OCI-LY3 (cell line): ENCODE measurements around the gene GLRX.

Source experiments
- H2AFZ ChIP-seq: fragments of 200-600, 300-600 bp; shearing (Covaris generic); 2 replicates; pipeline ENCODE4 v1.6.0; 2014; ENCODE audit warnings: antibody characterized with exemption, low read depth, low read length
- H3K27ac ChIP-seq: fragments of 200-600, 300-600 bp; sonication (generic); 2 replicates; pipeline ENCODE4 v1.5.1; 2014; ENCODE audit warnings: mild to moderate bottlenecking, low read length, moderate library complexity, mixed read lengths
- H3K27me3 ChIP-seq: fragments of 200-600, 300-600 bp; sonication (generic); 2 replicates; pipeline ENCODE4 v1.6.1; 2014; ENCODE audit warnings: low read depth, low read length, mixed read lengths
- H3K36me3 ChIP-seq: fragments of 200-600, 300-600 bp; sonication (generic); replicated peaks from 2 replicates; pipeline ENCODE3; 2014; ENCODE audit warnings: low read depth, low read length, mixed read lengths
- H3K4me1 ChIP-seq: fragments of 300-600, 200-600 bp; sonication (generic); 2 replicates; pipeline ENCODE4 v1.6.1; 2014; ENCODE audit warnings: low read length, mixed read lengths
- H3K4me2 ChIP-seq: fragments of 200-600, 300-600 bp; sonication (generic); 2 replicates; pipeline ENCODE4 v1.6.1; 2014; ENCODE audit warnings: low read length, mixed read lengths
- H3K4me3 ChIP-seq: fragments of 300-600, 200-600 bp; sonication (generic); 2 replicates; pipeline ENCODE4 v1.5.1; 2014; ENCODE audit warnings: antibody characterized with exemption, mild to moderate bottlenecking, low read length, moderate library complexity
- H3K79me2 ChIP-seq: fragments of 300-600, 200-600 bp; shearing (Covaris generic); 2 replicates; pipeline ENCODE4 v1.6.1; 2014; ENCODE audit warnings: mild to moderate bottlenecking, low read length, mixed read lengths
- H3K9ac ChIP-seq: fragments of 300-600, 200-600 bp; shearing (Covaris generic); 2 replicates; pipeline ENCODE4 v1.6.0; 2014; ENCODE audit warnings: mild to moderate bottlenecking, low read length, moderate library complexity
- H3K9me3 ChIP-seq: fragments of 200-600, 300-600 bp; shearing (Covaris generic); 2 replicates; pipeline ENCODE4 v1.6.1; 2014; ENCODE audit warnings: low read length, mixed read lengths; ENCODE audit not compliant: insufficient read depth
- H4K20me1 ChIP-seq: fragments of 200-600, 300-600 bp; sonication (generic); 2 replicates; pipeline ENCODE4 v1.6.1; 2016; ENCODE audit warnings: low read length, mixed read lengths; ENCODE audit not compliant: insufficient read depth
- EZH2phosphoT487 ChIP-seq: fragments of 200-600 bp; shearing (Covaris generic); IDR thresholded peaks from 2 replicates; pipeline ENCODE4 v1.6.1; 2018; ENCODE audit warnings: antibody characterized with exemption, mixed run types, low read depth
- TF ChIP-seq, protein P1 (sequence below): fragments of 200-600, 300-600 bp; sonication (generic); IDR thresholded peaks from 2 replicates; pipeline ENCODE4 v1.5.1; 2014; ENCODE audit warnings: antibody characterized with exemption, low read length, low read depth

GLRX gene

DNA sequence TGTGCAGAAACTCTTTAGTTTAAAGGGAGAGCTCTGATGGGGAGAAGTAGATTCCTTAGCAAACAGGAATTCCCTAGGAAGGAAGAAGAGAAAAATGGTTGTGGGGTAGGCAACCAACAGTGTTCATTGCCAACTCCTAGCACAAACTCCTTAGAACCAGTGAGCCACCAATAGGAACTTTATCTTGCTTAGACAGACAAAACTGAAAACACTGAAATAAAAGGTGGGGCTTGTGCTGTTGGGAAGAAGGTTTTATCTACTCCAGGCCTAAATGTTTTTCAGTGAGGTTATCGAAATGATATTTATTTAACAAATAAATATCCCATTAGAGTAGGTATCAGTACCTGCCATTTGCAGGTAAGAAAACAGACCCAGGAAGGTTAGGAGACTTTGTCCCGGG lies 7.7 kb upstream of the GLRX start:
- Histone ChIP-seq H3K4me2 (no peak overlapping the region), H2AFZ (no peak overlapping the region), H3K4me1 (peaks cover 18% of the 10 kb centered on the region), H3K79me2 (no peaks in the 10 kb centered on the region), H3K36me3 (no peaks in the 10 kb centered on the region), H3K4me3 (no peak overlapping the region), H4K20me1 (no peaks in the 10 kb centered on the region), H3K27me3 (no peaks in the 10 kb centered on the region), H3K9me3 (no peaks in the 10 kb centered on the region), H3K9ac (no peak overlapping the region), H3K27ac (no peak overlapping the region)
- no peak for TF ChIP-seq EZH2phosphoT487
- TF ChIP-seq, protein P1, sequence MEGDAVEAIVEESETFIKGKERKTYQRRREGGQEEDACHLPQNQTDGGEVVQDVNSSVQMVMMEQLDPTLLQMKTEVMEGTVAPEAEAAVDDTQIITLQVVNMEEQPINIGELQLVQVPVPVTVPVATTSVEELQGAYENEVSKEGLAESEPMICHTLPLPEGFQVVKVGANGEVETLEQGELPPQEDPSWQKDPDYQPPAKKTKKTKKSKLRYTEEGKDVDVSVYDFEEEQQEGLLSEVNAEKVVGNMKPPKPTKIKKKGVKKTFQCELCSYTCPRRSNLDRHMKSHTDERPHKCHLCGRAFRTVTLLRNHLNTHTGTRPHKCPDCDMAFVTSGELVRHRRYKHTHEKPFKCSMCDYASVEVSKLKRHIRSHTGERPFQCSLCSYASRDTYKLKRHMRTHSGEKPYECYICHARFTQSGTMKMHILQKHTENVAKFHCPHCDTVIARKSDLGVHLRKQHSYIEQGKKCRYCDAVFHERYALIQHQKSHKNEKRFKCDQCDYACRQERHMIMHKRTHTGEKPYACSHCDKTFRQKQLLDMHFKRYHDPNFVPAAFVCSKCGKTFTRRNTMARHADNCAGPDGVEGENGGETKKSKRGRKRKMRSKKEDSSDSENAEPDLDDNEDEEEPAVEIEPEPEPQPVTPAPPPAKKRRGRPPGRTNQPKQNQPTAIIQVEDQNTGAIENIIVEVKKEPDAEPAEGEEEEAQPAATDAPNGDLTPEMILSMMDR: no peak

DNA sequence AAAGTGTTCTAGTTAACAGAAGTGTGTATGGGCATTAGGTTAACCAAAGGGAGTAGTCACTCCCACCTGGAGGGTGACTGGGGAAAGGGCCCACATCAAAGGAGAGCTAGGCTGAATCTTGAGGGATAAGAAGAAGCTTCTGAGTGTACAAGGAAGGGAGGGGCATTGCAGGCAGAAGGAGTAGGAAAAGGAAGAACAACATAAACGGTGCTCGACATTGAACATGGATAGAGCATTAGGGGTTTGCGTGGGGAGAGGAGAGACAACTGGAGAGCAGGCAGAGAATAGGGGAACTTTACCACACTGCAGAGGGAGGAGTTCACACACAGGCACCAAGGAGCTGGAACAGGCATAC lies 5.3 kb upstream of the GLRX start:
- no peak overlapping the region for H2AFZ ChIP-seq
- H3K27me3 ChIP-seq: no peaks in the 10 kb centered on the region
- TF ChIP-seq, protein P1: no peak
- TF ChIP-seq EZH2phosphoT487: no peak
- H3K9ac ChIP-seq: no peak overlapping the region
- H3K4me2 ChIP-seq: no peak overlapping the region
- H3K4me1 ChIP-seq: peaks cover 20% of the 10 kb centered on the region
- H3K9me3 ChIP-seq: no peaks in the 10 kb centered on the region
- H4K20me1 ChIP-seq: no peaks in the 10 kb centered on the region
- no peak overlapping the region for H3K27ac ChIP-seq
- H3K79me2 ChIP-seq: no peaks in the 10 kb centered on the region
- no peaks in the 10 kb centered on the region for H3K36me3 ChIP-seq
- H3K4me3 ChIP-seq: no peak overlapping the region

DNA sequence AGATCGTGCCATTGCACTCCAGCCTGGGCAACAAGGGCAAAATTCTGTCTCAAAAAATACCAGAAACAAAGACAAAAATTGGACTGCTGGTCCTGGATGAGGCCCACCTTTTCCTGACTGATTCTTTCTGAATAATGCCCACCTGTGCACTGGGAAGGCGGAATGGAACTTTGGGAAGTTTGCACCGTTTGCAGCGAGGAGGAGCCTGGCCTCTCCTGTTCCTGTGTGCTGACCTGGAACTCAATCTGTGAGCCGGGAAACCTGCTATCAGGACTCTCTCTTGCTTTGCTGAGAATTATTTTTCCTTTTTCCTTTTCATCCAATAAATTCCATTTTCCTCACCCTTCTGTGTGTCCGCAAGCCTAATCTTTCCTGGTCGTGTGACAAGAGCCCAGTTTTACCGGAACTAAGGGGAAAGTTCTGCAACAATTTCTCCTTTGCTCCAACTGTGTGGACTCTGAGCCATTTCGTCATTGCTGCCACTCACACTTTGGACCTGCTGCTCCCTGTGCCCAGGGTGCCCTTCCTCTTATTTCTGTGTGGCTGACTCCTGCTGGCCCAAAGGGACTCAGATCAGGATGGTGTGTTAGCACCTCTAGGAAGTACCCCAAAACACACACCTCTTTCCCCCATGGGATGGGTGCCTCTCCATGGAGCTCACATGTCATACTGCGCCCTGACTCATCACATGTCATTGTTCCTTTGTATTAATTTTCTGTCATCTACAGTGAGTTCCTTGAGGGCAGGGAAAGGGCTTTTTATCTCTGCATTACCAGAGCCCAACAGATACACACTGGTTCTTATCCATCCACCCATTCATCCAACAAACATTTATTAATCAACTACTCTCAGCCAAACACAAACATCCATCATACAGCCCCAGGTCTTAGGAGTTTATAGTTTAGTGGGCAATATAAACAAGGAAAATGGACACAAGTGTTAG lies 4.7 kb upstream of the GLRX start:
- Histone ChIP-seq H3K4me1 (peaks cover 18% of the 10 kb centered on the region), H4K20me1 (no peaks in the 10 kb centered on the region), H3K4me3 (no peak overlapping the region), H3K27ac (no peak overlapping the region), H3K4me2 (no peak overlapping the region), H3K36me3 (no peaks in the 10 kb centered on the region), H3K9ac (no peak overlapping the region), H2AFZ (no peak overlapping the region), H3K27me3 (no peaks in the 10 kb centered on the region), H3K79me2 (no peaks in the 10 kb centered on the region), H3K9me3 (no peaks in the 10 kb centered on the region)
- TF ChIP-seq, protein P1: no peak
- TF ChIP-seq EZH2phosphoT487: no peak

DNA sequence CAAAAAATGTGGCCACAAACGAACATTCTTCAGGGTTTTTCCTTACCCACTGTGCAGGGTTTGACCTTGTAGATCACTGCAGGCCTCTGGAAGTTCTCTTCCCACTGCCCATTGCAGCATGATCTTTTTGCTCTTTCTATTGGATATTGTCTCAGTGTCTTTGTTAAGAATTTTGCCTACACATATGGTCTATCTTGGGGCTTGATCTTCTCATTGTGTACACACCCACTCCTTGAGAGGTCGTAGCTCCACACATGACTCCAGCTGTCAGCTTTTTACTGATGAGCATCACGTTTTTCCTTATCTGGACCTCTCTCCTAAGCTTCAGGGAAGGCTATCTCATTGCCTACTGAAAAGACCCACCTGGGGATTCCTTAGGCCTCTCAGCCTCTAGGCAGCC lies 3.0 kb upstream of the GLRX start:
- H3K4me2 ChIP-seq: no peak overlapping the region
- no peaks in the 10 kb centered on the region for H3K27me3 ChIP-seq
- no peak overlapping the region for H3K9ac ChIP-seq
- no peaks in the 10 kb centered on the region for H4K20me1 ChIP-seq
- H3K9me3 ChIP-seq: no peaks in the 10 kb centered on the region
- H3K4me1 ChIP-seq: peaks cover 29% of the 10 kb centered on the region
- no peak overlapping the region for H3K27ac ChIP-seq
- TF ChIP-seq EZH2phosphoT487: no peak
- TF ChIP-seq, protein P1: no peak
- H3K79me2 ChIP-seq: no peaks in the 10 kb centered on the region
- no peak overlapping the region for H3K4me3 ChIP-seq
- H2AFZ ChIP-seq: no peak overlapping the region
- no peaks in the 10 kb centered on the region for H3K36me3 ChIP-seq
